GM19397 (cell line): ENCODE measurements around the gene SHISA5.
"Not testable (repeated sequence)": the region's sequence is repeated elsewhere in the genome, so short reads cannot be mapped to it uniquely, and the experiment has no call there.

ENCODE experiments used
- ATAC-seq: cut with Tn5 transposase; IDR thresholded peaks from one replicate; pipeline ENCODE4 v1.9.1; 2021; ENCODE audit warnings: mild to moderate bottlenecking, moderate library complexity; ENCODE audit not compliant: unreplicated experiment

The SHISA5 gene, protein sequence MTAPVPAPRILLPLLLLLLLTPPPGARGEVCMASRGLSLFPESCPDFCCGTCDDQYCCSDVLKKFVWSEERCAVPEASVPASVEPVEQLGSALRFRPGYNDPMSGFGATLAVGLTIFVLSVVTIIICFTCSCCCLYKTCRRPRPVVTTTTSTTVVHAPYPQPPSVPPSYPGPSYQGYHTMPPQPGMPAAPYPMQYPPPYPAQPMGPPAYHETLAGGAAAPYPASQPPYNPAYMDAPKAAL

GRCh38 chr3:48504051-48504946 is at the start of gene SHISA5:
Gene SHISA5, minus strand, starts transcription at chr3:48504174. Its CDS starts 80 bp downstream, at chr3:48504094.
- ATAC-seq: no peak

DNA sequence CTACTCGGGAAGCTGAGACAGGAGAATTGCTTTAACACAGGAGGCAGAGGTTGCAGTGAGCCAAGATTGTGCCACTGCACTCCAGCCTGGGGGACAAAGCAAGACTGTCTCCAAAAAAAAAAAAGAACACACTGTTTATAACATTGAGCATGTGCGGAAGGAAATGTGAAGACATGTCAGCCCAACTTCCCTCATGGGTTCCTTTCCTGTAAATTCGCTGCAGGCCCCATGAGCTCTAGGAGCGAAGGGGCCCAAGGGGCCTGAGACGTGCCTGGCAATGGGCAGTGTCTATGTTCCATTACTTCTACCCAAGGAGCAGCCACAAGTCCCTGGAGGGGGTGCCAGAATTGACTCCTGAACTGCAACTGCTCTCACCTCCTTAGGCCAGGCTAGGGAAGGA is 49.4 kb upstream of the SHISA5 start:
- no peak for ATAC-seq

DNA sequence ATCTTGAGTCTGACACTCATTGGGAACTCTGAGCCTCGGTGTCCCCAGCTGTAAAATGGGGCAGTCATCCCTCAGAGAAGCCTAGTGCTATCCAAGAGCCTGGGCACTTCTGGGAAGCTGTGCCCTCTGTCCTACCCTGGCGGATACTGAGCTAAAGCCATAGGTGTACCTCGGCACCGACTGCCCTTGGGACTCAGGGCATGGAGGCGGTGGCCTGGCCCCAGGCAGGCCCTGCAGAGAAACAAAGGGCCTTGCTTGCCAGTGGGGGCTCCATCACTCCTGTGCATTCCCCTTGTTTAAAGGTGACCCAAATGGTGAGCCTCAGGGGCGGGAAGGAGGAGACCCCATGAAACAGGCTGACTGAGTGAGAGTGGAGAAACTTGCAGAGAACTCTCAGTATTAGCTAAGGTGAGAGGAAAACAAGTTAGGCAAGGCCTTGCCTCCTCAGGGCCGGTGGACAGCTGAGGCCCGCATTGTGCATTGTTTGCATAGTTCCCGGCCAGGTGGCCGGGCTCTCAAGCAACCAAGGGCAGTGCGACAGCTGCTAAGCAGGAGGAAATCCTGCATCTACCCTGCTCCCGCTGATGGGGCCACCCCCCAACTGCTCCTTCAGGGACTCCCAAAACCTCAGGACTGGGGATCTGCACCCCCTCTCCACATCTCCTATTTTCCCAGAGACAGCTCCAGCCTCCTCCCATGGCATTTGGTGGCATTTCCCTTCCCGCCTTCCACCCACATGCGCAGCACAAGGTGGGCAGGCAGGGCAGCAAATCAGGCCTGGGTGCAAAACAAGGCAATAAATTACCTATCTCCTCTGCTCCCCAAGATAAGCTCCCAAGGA is 48.4 kb upstream of the SHISA5 start:
- no peak for ATAC-seq

- ATAC-seq: not testable (repeated sequence)
Measured at GRCh38 chr3:48551651-48552050, 47.7 kb upstream of the SHISA5 start.

DNA sequence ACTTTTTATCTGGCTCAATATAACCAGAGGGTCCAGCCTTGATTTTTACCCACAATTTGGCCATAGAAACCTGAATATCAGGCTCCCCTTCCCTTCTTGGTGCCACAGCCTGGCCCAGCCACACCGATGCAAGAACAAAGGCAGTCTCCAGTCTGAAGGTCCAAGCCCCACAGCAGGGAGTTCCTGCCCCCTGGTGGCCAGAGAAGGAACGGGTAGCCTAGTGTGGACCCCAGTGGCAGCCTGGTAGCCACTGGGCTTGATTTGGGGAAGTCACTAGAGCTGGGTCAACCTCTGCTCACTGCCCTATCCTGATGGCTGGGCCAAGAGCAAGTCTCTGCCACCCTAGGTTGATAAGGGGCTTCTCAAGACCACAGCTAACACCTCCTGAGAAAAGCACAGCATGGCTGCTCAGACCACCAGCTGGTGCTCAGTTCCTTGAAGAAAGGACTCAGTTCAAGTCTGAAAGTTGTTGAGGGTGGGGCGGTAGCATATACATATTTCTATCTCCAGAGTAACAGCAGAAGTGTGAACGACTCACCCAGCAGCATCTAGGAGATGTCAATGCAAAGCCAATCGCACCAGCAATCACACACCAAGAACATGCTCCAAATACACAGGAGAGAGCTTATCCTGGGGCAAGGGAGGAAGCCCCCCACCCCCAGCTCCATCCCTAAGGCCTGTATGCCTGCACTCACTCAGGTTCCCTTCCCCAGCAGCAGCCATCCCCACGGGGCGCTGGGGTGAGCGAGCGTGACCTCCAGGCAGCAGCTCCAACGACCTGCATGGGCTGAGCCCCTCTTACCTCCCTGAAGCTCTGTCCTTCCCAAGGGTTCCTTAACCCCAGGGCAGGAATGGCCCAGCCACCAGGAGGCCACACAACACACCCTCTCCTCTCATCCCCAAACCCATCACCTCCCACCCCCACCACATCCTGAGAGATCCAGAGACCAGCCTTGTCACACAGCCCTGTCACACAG is 45.0 kb upstream of the SHISA5 start:
- no peak for ATAC-seq

GRCh38 chr3:48548126-48548525 is 44.2 kb upstream of the SHISA5 start:
- no peak for ATAC-seq

DNA sequence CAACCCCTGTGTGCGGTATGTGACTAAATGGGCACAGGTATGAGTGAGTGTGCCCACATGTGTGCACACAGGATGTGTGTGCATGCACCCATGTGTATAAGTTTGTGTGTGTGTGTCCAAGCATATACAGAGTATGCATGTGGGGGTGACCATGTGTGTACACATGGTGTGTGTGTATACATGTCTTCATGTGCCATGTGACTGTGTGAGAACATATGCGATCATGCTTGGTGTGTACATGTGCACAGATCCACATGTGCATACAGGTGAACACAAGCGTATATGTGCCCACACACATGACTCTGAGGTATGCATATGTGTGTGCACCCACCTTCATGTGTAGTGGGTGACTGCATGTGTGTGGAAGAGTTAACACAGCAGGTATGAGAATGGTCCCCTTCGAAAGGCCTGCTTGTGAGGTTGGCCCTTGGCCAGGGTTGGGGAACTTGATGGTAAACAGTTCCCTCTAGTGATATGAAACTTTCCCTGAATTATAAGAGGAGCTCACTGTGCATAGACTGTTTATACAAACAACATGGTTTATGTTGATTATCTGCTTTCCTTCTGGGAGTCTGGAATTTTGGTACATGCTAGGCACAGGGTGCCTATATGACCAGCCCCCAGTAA is 42.3 kb upstream of the SHISA5 start:
- no peak for ATAC-seq

DNA sequence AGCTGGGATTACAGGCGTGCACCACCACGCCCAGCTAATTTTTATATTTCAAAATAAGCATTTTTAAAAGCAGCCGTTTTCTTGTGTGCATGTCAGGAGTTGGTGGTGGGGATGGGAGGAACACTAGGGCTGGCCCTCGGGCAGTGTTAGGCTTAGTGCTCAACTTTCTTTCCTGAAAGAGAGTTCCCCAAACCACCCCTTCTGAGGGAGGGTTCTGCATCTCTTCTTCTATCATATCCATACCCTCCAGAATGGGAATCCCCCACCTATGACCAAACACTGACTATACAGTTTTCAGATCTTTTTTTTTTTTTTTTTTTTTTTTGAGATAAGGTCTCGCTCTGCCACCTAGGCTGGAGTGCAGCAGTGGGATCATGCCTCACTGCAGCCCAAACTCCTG is 40.2 kb upstream of the SHISA5 start:
- no peak for ATAC-seq

DNA sequence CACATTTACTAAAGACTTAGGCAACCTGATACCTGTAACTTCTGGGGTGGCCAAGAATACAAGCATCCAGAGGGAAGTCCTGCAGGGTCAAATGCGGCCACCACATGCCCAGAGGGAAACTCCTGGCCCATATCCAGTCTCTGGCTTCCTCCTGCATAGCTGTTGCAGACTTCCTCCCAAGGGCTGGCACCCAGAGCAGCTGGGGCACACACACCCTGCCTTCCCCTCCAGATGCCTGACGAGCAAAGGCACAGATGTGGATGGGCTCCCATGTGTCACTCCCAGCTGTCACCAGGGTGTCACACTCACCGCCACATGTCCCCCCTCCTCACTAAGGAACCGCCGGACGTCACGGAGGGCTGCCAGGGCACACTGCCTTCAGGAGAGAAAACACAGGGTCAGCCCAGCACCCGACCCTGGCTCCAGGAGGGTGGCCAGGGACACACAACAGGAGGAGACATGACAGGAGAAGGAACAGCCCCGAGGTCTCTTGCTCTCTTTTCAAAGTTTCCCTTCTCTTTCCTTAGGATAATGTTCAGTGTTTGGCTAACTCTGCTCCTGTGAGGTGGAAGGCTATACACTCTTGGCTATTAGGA is 39.4 kb upstream of the SHISA5 start:
- no peak for ATAC-seq

- no peak for ATAC-seq
Measured at GRCh38 chr3:48538451-48538850, 34.5 kb upstream of the SHISA5 start.

DNA sequence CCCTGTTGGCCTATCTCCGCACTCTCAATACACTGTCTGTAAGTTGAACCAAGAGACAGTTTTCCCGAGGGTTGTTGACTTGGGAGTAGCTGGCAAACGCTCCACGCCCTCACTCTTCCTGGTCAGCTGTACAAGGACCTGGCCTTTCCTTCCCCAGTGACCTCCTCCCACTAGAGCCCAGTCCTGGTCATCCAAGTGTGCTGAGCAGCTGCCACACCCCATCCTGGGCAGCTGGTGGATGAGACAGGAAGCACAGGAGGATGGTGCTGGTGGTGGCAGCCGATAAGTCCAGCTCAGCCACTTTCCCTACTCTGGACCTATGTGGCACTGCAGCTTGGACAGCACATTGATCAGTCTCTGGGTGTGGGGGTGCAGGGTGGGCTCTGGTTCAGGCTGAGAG is 32.8 kb upstream of the SHISA5 start:
- ATAC-seq: no peak

GRCh38 chr3:48536116-48536515 is 32.1 kb upstream of the SHISA5 start:
- ATAC-seq: no peak

GRCh38 chr3:48535578-48535977 is 31.6 kb upstream of the SHISA5 start:
- ATAC-seq: no peak

- no peak for ATAC-seq
Measured at GRCh38 chr3:48532977-48533337, 29.0 kb upstream of the SHISA5 start.

- no peak for ATAC-seq
Measured at GRCh38 chr3:48532271-48532976, 28.4 kb upstream of the SHISA5 start.

DNA sequence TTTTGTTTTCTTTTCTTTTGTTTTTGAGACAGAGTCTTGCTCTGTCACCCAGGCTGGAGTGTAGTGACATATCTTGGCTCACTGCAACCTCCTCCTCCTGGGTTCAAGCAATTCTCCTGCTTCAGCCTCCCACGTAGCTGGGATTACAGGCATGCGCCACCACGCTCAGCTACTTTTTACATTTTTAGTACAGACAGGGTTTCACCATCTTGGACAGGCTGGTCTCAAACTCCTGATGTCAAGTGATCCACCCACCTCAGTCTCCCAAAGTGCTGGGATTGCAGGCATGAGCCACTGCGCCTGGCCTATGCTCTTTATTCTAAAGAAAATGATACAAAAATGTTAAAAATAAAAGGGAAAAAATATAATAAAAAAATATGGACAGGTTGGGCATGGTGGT is 26.7 kb upstream of the SHISA5 start:
- not testable (repeated sequence) for ATAC-seq

GRCh38 chr3:48528754-48529153 is 24.8 kb upstream of the SHISA5 start:
- ATAC-seq: no peak

- no peak for ATAC-seq
Measured at GRCh38 chr3:48528048-48528447, 24.1 kb upstream of the SHISA5 start.

DNA sequence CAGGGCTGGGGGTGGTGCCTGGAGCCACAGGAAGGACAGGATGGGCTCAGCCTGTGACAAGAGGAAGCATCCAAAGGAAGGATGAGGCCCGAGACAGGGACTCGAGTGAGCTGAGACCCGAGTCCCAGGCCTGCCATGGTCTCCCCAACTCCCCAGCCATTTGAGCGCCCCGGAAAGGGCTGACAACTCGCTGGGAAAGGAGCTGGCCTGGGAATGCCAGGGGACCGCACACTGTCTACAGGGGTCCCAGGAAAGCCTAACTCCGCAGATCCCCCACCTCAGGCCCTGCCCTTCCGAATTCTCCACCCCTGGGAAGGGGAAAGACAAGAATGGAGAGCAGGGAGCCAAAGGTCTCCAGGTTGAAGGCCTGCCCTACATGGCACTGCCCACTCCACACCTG is 21.0 kb upstream of the SHISA5 start:
- no peak for ATAC-seq
